HG03175 (cell line): Measurements from ENCODE around the gene PREP.

ENCODE experiments used
- ATAC-seq: cut with Tn5 transposase; IDR thresholded peaks from one replicate; pipeline ENCODE4 v1.9.1; 2021; ENCODE audit warnings: mild to moderate bottlenecking, moderate library complexity; ENCODE audit not compliant: unreplicated experiment

Gene PREP

GRCh38 chr6:105397987-105398386 lies 4.9 kb downstream of the PREP start:
- no peak for ATAC-seq

- ATAC-seq = no peak
These were observed 11.2 kb downstream of the PREP start for GRCh38 chr6:105391705-105392104.

GRCh38 chr6:105389543-105389942 lies 13.3 kb downstream of the PREP start:
- no peak for ATAC-seq

GRCh38 chr6:105388392-105388791 lies 14.5 kb downstream of the PREP start:
- ATAC-seq = no peak

GRCh38 chr6:105384004-105384403 lies 18.9 kb downstream of the PREP start:
- ATAC-seq = no peak

- ATAC-seq = no peak
These were observed 19.9 kb downstream of the PREP start for GRCh38 chr6:105382958-105383357.

GRCh38 chr6:105382496-105382895 lies 20.4 kb downstream of the PREP start:
- no peak for ATAC-seq

- ATAC-seq = no peak
These were observed 22.2 kb downstream of the PREP start for GRCh38 chr6:105380634-105381033.

GRCh38 chr6:105375797-105376196 lies 27.1 kb downstream of the PREP start:
- no peak for ATAC-seq

- no peak for ATAC-seq
These were observed 28.9 kb downstream of the PREP start for GRCh38 chr6:105374010-105374420.

- no peak for ATAC-seq
These were observed 29.4 kb downstream of the PREP start for GRCh38 chr6:105373481-105373880.

GRCh38 chr6:105372849-105373182 lies 30.1 kb downstream of the PREP start:
- ATAC-seq = no peak

GRCh38 chr6:105372142-105372848 lies 30.6 kb downstream of the PREP start:
- ATAC-seq = no peak

GRCh38 chr6:105370351-105370750 lies 32.5 kb downstream of the PREP start:
- no peak for ATAC-seq

GRCh38 chr6:105369145-105369544 lies 33.7 kb downstream of the PREP start:
- no peak for ATAC-seq

GRCh38 chr6:105364243-105364642 lies 38.6 kb downstream of the PREP start:
- ATAC-seq = no peak

GRCh38 chr6:105363100-105363754 lies 39.7 kb downstream of the PREP start:
- no peak for ATAC-seq

GRCh38 chr6:105359419-105360370 lies 43.2 kb downstream of the PREP start:
- no peak for ATAC-seq

- no peak for ATAC-seq
These were observed 45.7 kb downstream of the PREP start for GRCh38 chr6:105357165-105357564.

GRCh38 chr6:105352037-105352617 lies 50.8 kb downstream of the PREP start:
- ATAC-seq = no peak

- no peak for ATAC-seq
These were observed 54.0 kb downstream of the PREP start for GRCh38 chr6:105348897-105349296.
